Peyer's patch (tissue), 4 donors: ENCODE results near the gene ATP6V1G1. TPM values are rescaled to one million over a fixed set of nuclear protein-coding genes. Genes with fewer than 3 reads are reported as not detected.
"Not testable (repeated sequence)": the region's sequence is repeated elsewhere in the genome, so short reads cannot be mapped to it uniquely, and the experiment has no call there.

Source experiments
- DNase-seq, 3 donors: peaks; one replicate each; pipeline ENCODE4 v3.0.0-alpha.2; 2017 to 2019
- H3K27ac ChIP-seq, 4 donors: fragments of 200-600 bp; sonication (generic); one replicate each; pipeline ENCODE4 v1.5.1; 2016 to 2019
- H3K27me3 ChIP-seq, 2 donors: fragments of 200-600 bp; sonication (generic); one replicate each; pipeline ENCODE4 v1.5.1; 2019
- H3K36me3 ChIP-seq, 3 donors: fragments of 200-600 bp; sonication (generic); one replicate each; pipeline ENCODE4 v1.5.1; 2016 to 2019
- H3K4me1 ChIP-seq, 4 donors: fragments of 200-600 bp; sonication (generic); one replicate each; pipeline ENCODE4 v1.5.1; 2016 to 2019
- H3K4me3 ChIP-seq, 4 donors: fragments of 200-600 bp; sonication (generic); 1 replicate in 3 of 4; 2 replicates in 1 of 4; pipeline ENCODE4 v1.5.1; 2016 to 2019; ENCODE audit warnings: mild to moderate bottlenecking in 1 of 4
- H3K9me3 ChIP-seq, 4 donors: fragments of 200-600 bp; sonication (generic); one replicate each; pipeline ENCODE4 v1.5.1; 2016 to 2019; ENCODE audit warnings: mild to moderate bottlenecking in 1 of 4
- POLR2A ChIP-seq, 2 donors: fragments of 450-650 bp; IDR thresholded peaks; one replicate each; pipeline ENCODE4 v1.5.1; 2017; ENCODE audit warnings: antibody characterized with exemption in 2 of 2, mild to moderate bottlenecking in 2 of 2, moderate library complexity in 2 of 2
- total RNA-seq, 4 donors: library from RNA; depleted of rRNA; stranded (reverse); fragments of >200 nt; gene quantifications; one replicate each; pipeline ENCODE4 v1.1.0, GENCODE V29; 2016
- TF ChIP-seq, protein P1 (sequence below), 6 experiments: fragments of 450-650 bp in 4 of 6; fragments of 200-600 bp in 2 of 6; sonication (generic) in 1 of 6; IDR thresholded peaks; one replicate each; pipeline ENCODE4 v1.5.1; 2017 to 2019; ENCODE audit warnings: antibody characterized with exemption in 6 of 6, mild to moderate bottlenecking in 3 of 6, moderate library complexity in 1 of 6

Gene ATP6V1G1
- total RNA-seq, 4 donors from 2014 or later, result 84.3 to 166 (median 107) TPM

GRCh38 chr9:114571391-114571790 is 16.2 kb upstream of the ATP6V1G1 start:
- no peaks in the 10 kb centered on the region for H3K4me1 ChIP-seq
- no peak overlapping the region for H3K4me3 ChIP-seq
- TF ChIP-seq POLR2A (IDR thresholded peaks at IDR 0.05), result no peak
- TF ChIP-seq, protein P1, sequence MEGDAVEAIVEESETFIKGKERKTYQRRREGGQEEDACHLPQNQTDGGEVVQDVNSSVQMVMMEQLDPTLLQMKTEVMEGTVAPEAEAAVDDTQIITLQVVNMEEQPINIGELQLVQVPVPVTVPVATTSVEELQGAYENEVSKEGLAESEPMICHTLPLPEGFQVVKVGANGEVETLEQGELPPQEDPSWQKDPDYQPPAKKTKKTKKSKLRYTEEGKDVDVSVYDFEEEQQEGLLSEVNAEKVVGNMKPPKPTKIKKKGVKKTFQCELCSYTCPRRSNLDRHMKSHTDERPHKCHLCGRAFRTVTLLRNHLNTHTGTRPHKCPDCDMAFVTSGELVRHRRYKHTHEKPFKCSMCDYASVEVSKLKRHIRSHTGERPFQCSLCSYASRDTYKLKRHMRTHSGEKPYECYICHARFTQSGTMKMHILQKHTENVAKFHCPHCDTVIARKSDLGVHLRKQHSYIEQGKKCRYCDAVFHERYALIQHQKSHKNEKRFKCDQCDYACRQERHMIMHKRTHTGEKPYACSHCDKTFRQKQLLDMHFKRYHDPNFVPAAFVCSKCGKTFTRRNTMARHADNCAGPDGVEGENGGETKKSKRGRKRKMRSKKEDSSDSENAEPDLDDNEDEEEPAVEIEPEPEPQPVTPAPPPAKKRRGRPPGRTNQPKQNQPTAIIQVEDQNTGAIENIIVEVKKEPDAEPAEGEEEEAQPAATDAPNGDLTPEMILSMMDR (IDR thresholded peaks at IDR 0.05), result no peak
- no peaks in the 10 kb centered on the region for H3K36me3 ChIP-seq
- no peaks in the 10 kb centered on the region for H3K9me3 ChIP-seq
- no peak overlapping the region for H3K27ac ChIP-seq
- H3K27me3 ChIP-seq, result no peaks in the 10 kb centered on the region
- DNase-seq, result no peak

- no peak for DNase-seq
- Histone ChIP-seq H3K9me3 (no peaks in the 10 kb centered on the region), H3K27me3 (no peaks in the 10 kb centered on the region), H3K36me3 (no peaks in the 10 kb centered on the region), H3K4me1 (no peaks in the 10 kb centered on the region), H3K27ac (no peak overlapping the region), H3K4me3 (no peak overlapping the region)
- no peak for TF ChIP-seq POLR2A (IDR thresholded peaks at IDR 0.05)
- TF ChIP-seq, protein P1 (IDR thresholded peaks at IDR 0.05), result no peak
Measured at GRCh38 chr9:114572199-114572598, 15.4 kb upstream of the ATP6V1G1 start.

DNA sequence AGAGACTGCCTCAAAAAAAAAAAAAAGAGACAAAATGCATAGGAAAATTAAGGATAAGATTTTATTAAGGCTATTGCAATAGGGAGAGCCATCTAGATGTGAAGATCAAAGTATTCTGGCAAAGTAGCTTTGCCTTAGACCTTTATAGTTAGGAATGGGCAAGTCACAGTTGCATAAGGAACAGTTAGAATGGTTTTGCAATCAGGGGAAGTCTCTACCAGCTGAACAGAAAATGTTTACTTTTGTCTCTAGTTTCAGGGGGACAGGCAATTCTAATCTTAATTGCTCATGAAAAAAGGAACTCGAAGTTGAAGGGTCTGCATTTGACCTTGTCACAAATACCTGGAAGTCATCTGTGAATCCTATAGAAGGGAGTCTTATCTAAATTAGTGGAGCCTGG is 13.1 kb upstream of the ATP6V1G1 start:
- H3K36me3 ChIP-seq, result no peaks in the 10 kb centered on the region
- no peaks in the 10 kb centered on the region for H3K4me1 ChIP-seq
- H3K4me3 ChIP-seq, result no peak overlapping the region
- H3K27me3 ChIP-seq, result no peaks in the 10 kb centered on the region
- H3K9me3 ChIP-seq, result no peaks in the 10 kb centered on the region
- DNase-seq, result no peak
- H3K27ac ChIP-seq, result no peak overlapping the region
- TF ChIP-seq, protein P1 (IDR thresholded peaks at IDR 0.05), result no peak
- TF ChIP-seq POLR2A (IDR thresholded peaks at IDR 0.05), result no peak

- H3K9me3 ChIP-seq, H3K4me3 ChIP-seq, H3K27me3 ChIP-seq, H3K36me3 ChIP-seq, H3K27ac ChIP-seq, H3K4me1 ChIP-seq, DNase-seq: not testable (repeated sequence)
Measured at GRCh38 chr9:114576779-114577178, 10.8 kb upstream of the ATP6V1G1 start.

- not testable (repeated sequence) for H3K27me3 ChIP-seq, H3K36me3 ChIP-seq, H3K4me3 ChIP-seq, H3K9me3 ChIP-seq, H3K27ac ChIP-seq, DNase-seq, H3K4me1 ChIP-seq
Measured at GRCh38 chr9:114578134-114578533, 9.4 kb upstream of the ATP6V1G1 start.

GRCh38 chr9:114580609-114581193 is 6.9 kb upstream of the ATP6V1G1 start:
- TF ChIP-seq POLR2A (IDR thresholded peaks at IDR 0.05), result no peak
- TF ChIP-seq, protein P1 (IDR thresholded peaks at IDR 0.05), result no peak
- Histone ChIP-seq H3K9me3 (no peaks in the 10 kb centered on the region), H3K36me3 (no peaks in the 10 kb centered on the region), H3K4me1 (no peaks in the 10 kb centered on the region), H3K27ac (no peak overlapping the region), H3K4me3 (no peak overlapping the region), H3K27me3 (no peaks in the 10 kb centered on the region)
- DNase-seq, result no peak
